OCI-LY7 (cell line): Measurements from ENCODE around the gene GSN. TPM values are rescaled to one million over a fixed set of nuclear protein-coding genes. Genes with fewer than 3 reads are reported as not detected.

Source experiments
- BruUV-seq: library from RNA; stranded (reverse); fragments of 400-500 nt; replicated peaks from 2 replicates; lab custom pipeline; 2021; lab: Mats Ljungman, UMichigan
- CTCF ChIA-PET: fragments of 300-600 bp; sonication (Branson Sonifier 250); formaldehyde crosslinking; loops from one replicate; lab custom pipeline; 2022; ENCODE audit warnings: antibody characterized with exemption; ENCODE audit not compliant: unreplicated experiment; lab: Charles Lee
- POLR2A ChIA-PET: fragments of 300-600 bp; sonication (Branson Sonifier 250); formaldehyde crosslinking; loops from one replicate; lab custom pipeline; 2022; ENCODE audit warnings: antibody characterized with exemption; lab: Charles Lee
- DNase-seq: peaks from one replicate; pipeline ENCODE4 v3.0.0-alpha.2; 2015; ENCODE audit warnings: low spot score
- H2AFZ ChIP-seq: fragments of 200-600 bp; sonication (generic), shearing (Covaris generic); 2 replicates; pipeline ENCODE4 v1.6.1; 2014; ENCODE audit warnings: mild to moderate bottlenecking, antibody characterized with exemption, low read length, moderate library complexity
- H3K27ac ChIP-seq: fragments of 200-600 bp; sonication (generic); 2 replicates; pipeline ENCODE4 v1.5.1; 2014; ENCODE audit warnings: mixed run types, low read depth, mild to moderate bottlenecking, moderate library complexity, low read length, inconsistent platforms; ENCODE audit not compliant: poor library complexity, severe bottlenecking
- H3K36me3 ChIP-seq: fragments of 200-600 bp; sonication (generic); 2 replicates; pipeline ENCODE4 v1.6.1; 2014; ENCODE audit warnings: mild to moderate bottlenecking, antibody characterized with exemption, low read length, moderate library complexity, mixed read lengths; ENCODE audit not compliant: insufficient read depth
- H3K4me1 ChIP-seq: fragments of 200-600 bp; sonication (generic); 2 replicates; pipeline ENCODE4 v1.5.1; 2014; ENCODE audit warnings: mild to moderate bottlenecking, low read length; ENCODE audit not compliant: insufficient read depth, poor library complexity, severe bottlenecking
- H3K4me2 ChIP-seq: fragments of 200-600 bp; sonication (generic); 2 replicates; pipeline ENCODE4 v1.6.1; 2014; ENCODE audit warnings: mild to moderate bottlenecking, low read length
- H3K4me3 ChIP-seq: fragments of 200-600 bp; sonication (generic); 2 replicates; pipeline ENCODE4 v1.5.1; 2014; ENCODE audit warnings: mild to moderate bottlenecking, low read depth, low read length; ENCODE audit not compliant: poor library complexity, severe bottlenecking
- H3K79me2 ChIP-seq: fragments of 200-600 bp; sonication (generic); 2 replicates; pipeline ENCODE4 v1.6.1; 2016; ENCODE audit warnings: low read depth, mild to moderate bottlenecking, low read length, moderate library complexity, mixed read lengths; ENCODE audit not compliant: insufficient read depth
- H3K9me2 ChIP-seq: fragments of 200-600 bp; sonication (generic); 2 replicates; pipeline ENCODE4 v1.6.1; 2016; ENCODE audit warnings: mild to moderate bottlenecking, low read length, mixed read lengths; ENCODE audit not compliant: insufficient read depth
- H3K9me3 ChIP-seq: fragments of 200-600 bp; sonication (generic); 2 replicates; pipeline ENCODE4 v1.6.1; 2014; ENCODE audit warnings: mild to moderate bottlenecking, mixed run types, low read length, mixed read lengths
- H4K20me1 ChIP-seq: fragments of 200-600 bp; sonication (generic); 2 replicates; pipeline ENCODE4 v1.6.1; 2014; ENCODE audit warnings: mild to moderate bottlenecking, antibody characterized with exemption, low read length, moderate library complexity, mixed read lengths; ENCODE audit not compliant: insufficient read depth
- CTCF ChIP-seq: fragments of 200-600 bp; sonication (generic); conservative IDR thresholded peaks from 2 replicates; pipeline ENCODE4 v1.5.1; 2014; ENCODE audit warnings: mild to moderate bottlenecking, antibody characterized with exemption, low read length, moderate library complexity, mixed read lengths
- EZH2phosphoT487 ChIP-seq: fragments of 200-600 bp; sonication (generic); IDR thresholded peaks from 2 replicates; pipeline ENCODE4 v1.6.1; 2018; ENCODE audit warnings: low read depth, borderline replicate concordance, mild to moderate bottlenecking, mixed run types, antibody characterized with exemption, low read length, moderate library complexity, mixed read lengths
- intact Hi-C: fragments of 100-400 bp; cut with micrococcal nuclease; formaldehyde crosslinking; loops from one replicate; pipeline ENCODE4 v1.10.0; 2022; ENCODE audit not compliant: unreplicated experiment
- total RNA-seq, 2 experiments: library from RNA; depleted of rRNA in 1 of 2; stranded (reverse); fragments of >200 nt in 1 of 2; shearing (Covaris generic) in 1 of 2; gene quantifications; 2 replicates each; pipeline ENCODE4 v1.2.3, GENCODE V29; 2014 to 2022

Gene GSN
- total RNA-seq, 2 experiments from 2014 or later: 13.4 to 16.3 TPM

- intact Hi-C loops: no loop called here
- CTCF ChIA-PET: interaction anchor here (1.1 kb wide), 1 partner anchor 73 kb away, joined by 3 read pairs; no protein-coding TSS in a partner anchor
These were observed 48.4 kb upstream of the GSN start for GRCh38 chr9:121219530-121219929.

DNA sequence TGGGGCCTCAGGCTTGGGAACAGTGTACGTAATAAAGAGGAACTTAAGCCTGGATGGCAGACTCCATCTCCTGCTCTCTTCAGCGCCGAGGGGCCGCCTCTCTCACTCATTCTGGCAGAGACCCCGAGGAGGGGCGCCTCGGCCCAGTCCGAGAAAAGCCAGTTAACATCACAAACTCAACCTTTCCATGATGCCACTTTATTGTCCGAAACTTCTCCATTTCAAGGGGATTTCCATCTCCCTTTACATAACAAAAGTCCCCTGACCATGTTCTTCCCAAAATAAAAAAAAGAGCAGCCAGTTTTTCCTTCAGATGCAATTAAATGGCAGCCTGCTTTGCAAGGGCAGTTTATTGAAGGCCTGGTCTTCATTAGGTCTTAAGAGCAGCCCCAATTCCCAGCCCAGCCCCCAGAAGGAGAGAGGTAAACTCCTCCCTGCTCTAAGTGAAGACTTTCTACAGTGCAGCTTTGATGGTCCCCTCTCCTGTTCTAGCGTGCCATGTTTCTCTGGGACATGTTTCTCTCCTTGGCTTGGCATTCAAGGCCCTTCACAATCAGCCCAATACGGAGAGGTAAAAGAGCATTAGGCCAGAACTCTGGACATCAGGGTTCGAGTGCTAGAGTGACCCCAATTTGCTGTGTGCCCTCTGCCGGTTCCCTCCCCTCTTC is 46.8 kb upstream of the GSN start:
- H2AFZ ChIP-seq: no peak overlapping the region
- CTCF ChIA-PET: interaction anchor here (0.6 kb wide), 1 partner anchor 60 kb away, joined by 4 read pairs; no protein-coding TSS in a partner anchor
- no TSS peak for BruUV-seq

More at GRCh38 chr9:121219530-121219929, 48.4 kb upstream of the GSN start:
- no peak for DNase-seq
- no peaks in the 10 kb centered on the region for H4K20me1 ChIP-seq
- no peak overlapping the region for H3K4me3 ChIP-seq
- no TSS peak for BruUV-seq
- H3K4me1 ChIP-seq: peaks cover 3% of the 10 kb centered on the region
- H3K79me2 ChIP-seq: no peaks in the 10 kb centered on the region
- no peak overlapping the region for H3K27ac ChIP-seq
- no peak overlapping the region for H2AFZ ChIP-seq
- H3K9me3 ChIP-seq: no peaks in the 10 kb centered on the region
- no peak overlapping the region for H3K4me2 ChIP-seq
- TF ChIP-seq CTCF: no peak
- 0 out of 2 replicates have a peak, but pooled peaks cover 5% of the 10 kb centered on the region for H3K36me3 ChIP-seq
- no peaks in the 10 kb centered on the region for H3K9me2 ChIP-seq
- POLR2A ChIA-PET: interaction anchor here (0.7 kb wide), 1 partner anchor 476 kb away, joined by 3 read pairs; no protein-coding TSS in a partner anchor

More for the DNA sequence above, 46.8 kb upstream of the GSN start:
- Histone ChIP-seq H3K4me3 (no peak overlapping the region), H4K20me1 (no peaks in the 10 kb centered on the region), H3K27ac (no peak overlapping the region), H3K4me1 (peaks cover 3% of the 10 kb centered on the region), H3K36me3 (0 out of 2 replicates have a peak, but pooled peaks cover 4% of the 10 kb centered on the region), H3K4me2 (no peak overlapping the region), H3K79me2 (no peaks in the 10 kb centered on the region), H3K9me3 (no peaks in the 10 kb centered on the region), H3K9me2 (no peaks in the 10 kb centered on the region)
- DNase-seq: no peak
- TF ChIP-seq EZH2phosphoT487 (no peak), CTCF (no peak)
- intact Hi-C loops: no loop called here
- POLR2A ChIA-PET: no interaction called here
